Suprapubic skin (tissue), 4 donors: ENCODE results near the gene ARF6. TPM values are rescaled to one million over a fixed set of nuclear protein-coding genes. Genes with fewer than 3 reads are reported as not detected.

Experiments
- DNase-seq, 2 donors: peaks; one replicate each; pipeline ENCODE4 v3.0.0-alpha.2; 2019; ENCODE audit warnings: low spot score in 2 of 2
- H3K27ac ChIP-seq: fragments of 200-600 bp; sonication (generic); one replicate; pipeline ENCODE4 v1.5.1; 2019
- H3K27me3 ChIP-seq: fragments of 200-600 bp; sonication (generic); one replicate; pipeline ENCODE4 v1.5.1; 2019
- H3K36me3 ChIP-seq: fragments of 200-600 bp; sonication (generic); one replicate; pipeline ENCODE4 v1.5.1; 2019
- H3K4me1 ChIP-seq: fragments of 200-600 bp; sonication (generic); one replicate; pipeline ENCODE4 v1.5.1; 2019
- H3K4me3 ChIP-seq: fragments of 200-600 bp; sonication (generic); one replicate; pipeline ENCODE4 v1.5.1; 2019; ENCODE audit warnings: mild to moderate bottlenecking
- H3K9me3 ChIP-seq: fragments of 200-600 bp; sonication (generic); one replicate; pipeline ENCODE4 v1.5.1; 2019
- EP300 ChIP-seq: sonication (generic); formaldehyde crosslinking; IDR thresholded peaks from one replicate; pipeline ENCODE4 v1.6.1; 2017; ENCODE audit warnings: antibody characterized with exemption
- POLR2A ChIP-seq, 2 donors: fragments of 450-650 bp; IDR thresholded peaks; one replicate each; pipeline ENCODE4 v1.6.1; 2017; ENCODE audit warnings: antibody characterized with exemption in 2 of 2, mild to moderate bottlenecking in 2 of 2, moderate library complexity in 2 of 2
- POLR2AphosphoS5 ChIP-seq, 3 donors: sonication (generic); formaldehyde crosslinking; IDR thresholded peaks; one replicate each; pipeline ENCODE4 v1.6.1; 2017; ENCODE audit warnings: antibody characterized with exemption in 3 of 3
- WGBS: methylation state at CpG from one replicate; pipeline ENCODE4 v1.1.5; 2018; 5-methylcytosine and 5-hydroxymethylcytosine counted together
- total RNA-seq, 4 donors: library from RNA; depleted of rRNA; stranded (reverse); fragments of >200 nt; gene quantifications; one replicate each; pipeline ENCODE4 v1.1.0, GENCODE V29; 2016
- TF ChIP-seq, protein P1 (sequence below), 2 donors: fragments of 200-600 bp in 1 of 2; fragments of 450-650 bp in 1 of 2; sonication (generic) in 1 of 2; IDR thresholded peaks; one replicate each; pipeline ENCODE4 v1.5.1; 2016 to 2019; ENCODE audit warnings: antibody characterized with exemption in 2 of 2, mild to moderate bottlenecking in 1 of 2, moderate library complexity in 1 of 2

Gene ARF6
- total RNA-seq, 4 donors from 2014 or later, result 48.0 to 125 (median 85.3) TPM

DNA sequence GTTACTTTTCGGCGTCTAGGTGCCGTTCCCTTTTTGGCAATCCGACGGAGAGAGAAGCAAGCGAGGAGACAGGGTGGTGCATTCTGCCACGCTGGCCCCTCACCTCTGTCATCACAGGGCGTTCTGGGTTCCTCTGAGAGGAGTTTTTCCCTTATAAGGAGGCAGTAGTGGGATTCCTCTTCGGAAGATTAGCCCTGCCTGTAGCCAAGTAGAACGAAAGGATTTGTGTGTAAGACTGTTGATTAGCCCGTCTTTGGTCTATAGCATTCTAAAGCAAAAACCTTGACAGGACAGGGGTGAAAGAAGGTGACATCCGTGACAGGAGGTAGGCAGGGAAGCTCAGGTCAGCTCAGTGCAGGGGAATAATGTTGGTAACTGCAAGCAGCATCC, 31.2 kb upstream of the ARF6 start:
- Histone ChIP-seq H3K9me3 (no peaks in the 10 kb centered on the region), H3K4me1 (peaks cover 30% of the 10 kb centered on the region)
- under 1% methylated on average over 12 of the region's 12 CpGs for WGBS

DNA sequence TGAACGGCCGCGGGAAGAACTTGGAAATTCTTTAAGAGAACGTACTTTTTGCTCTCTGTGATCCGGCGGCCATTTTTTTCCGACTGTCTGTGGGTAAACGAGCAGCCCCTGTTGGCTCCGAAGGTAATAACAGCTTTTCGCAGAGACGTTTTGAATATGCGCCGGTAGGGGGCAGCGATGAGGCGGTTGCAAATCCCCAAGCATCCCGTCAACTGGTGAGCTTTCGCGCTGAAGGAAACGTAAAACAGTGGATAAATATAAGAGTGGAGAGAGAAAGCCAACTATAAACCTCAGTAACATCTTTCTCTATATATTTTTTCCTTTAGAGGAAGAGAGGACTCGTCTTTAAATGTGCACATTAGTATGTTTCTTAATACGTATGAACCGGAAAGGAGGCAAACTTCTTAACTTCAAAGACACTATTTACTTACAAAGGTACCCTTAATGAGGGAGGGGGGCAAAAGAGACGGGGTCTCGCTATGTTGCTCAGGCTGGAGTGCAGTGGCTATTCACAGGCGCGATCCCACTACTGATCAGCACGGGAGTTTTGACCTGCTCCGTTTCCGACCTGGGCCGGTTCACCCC, 30.7 kb upstream of the ARF6 start:
- no peaks in the 10 kb centered on the region for H3K9me3 ChIP-seq
- peak overlapping the region; percentile 71 for H3K4me3 ChIP-seq
- DNase-seq, result peak; percentile 93 to 96
- peak overlapping the region; percentile 99 for H3K27ac ChIP-seq
- H3K36me3 ChIP-seq, result no peaks in the 10 kb centered on the region
- H3K27me3 ChIP-seq, result no peaks in the 10 kb centered on the region
- peaks cover 32% of the 10 kb centered on the region for H3K4me1 ChIP-seq
- under 1% methylated on average over 26 of the region's 30 CpGs for WGBS
- TF ChIP-seq, protein P1, sequence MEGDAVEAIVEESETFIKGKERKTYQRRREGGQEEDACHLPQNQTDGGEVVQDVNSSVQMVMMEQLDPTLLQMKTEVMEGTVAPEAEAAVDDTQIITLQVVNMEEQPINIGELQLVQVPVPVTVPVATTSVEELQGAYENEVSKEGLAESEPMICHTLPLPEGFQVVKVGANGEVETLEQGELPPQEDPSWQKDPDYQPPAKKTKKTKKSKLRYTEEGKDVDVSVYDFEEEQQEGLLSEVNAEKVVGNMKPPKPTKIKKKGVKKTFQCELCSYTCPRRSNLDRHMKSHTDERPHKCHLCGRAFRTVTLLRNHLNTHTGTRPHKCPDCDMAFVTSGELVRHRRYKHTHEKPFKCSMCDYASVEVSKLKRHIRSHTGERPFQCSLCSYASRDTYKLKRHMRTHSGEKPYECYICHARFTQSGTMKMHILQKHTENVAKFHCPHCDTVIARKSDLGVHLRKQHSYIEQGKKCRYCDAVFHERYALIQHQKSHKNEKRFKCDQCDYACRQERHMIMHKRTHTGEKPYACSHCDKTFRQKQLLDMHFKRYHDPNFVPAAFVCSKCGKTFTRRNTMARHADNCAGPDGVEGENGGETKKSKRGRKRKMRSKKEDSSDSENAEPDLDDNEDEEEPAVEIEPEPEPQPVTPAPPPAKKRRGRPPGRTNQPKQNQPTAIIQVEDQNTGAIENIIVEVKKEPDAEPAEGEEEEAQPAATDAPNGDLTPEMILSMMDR (IDR thresholded peaks at IDR 0.05), result peak; percentile 100
- TF ChIP-seq POLR2A (IDR thresholded peaks at IDR 0.05), result no peak

More for the DNA sequence above, 31.2 kb upstream of the ARF6 start:
- H3K4me3 ChIP-seq, result peak overlapping the region; percentile 71
- TF ChIP-seq EP300 (no peak), POLR2AphosphoS5 (IDR thresholded peaks at IDR 0.05) (no peak), POLR2A (IDR thresholded peaks at IDR 0.05) (no peak)
- TF ChIP-seq, protein P1 (IDR thresholded peaks at IDR 0.05), result no peak
- no peaks in the 10 kb centered on the region for H3K27me3 ChIP-seq
- peak overlapping the region; percentile 99 for H3K27ac ChIP-seq
- peak; percentile 81 to 85 for DNase-seq
- no peaks in the 10 kb centered on the region for H3K36me3 ChIP-seq

DNA sequence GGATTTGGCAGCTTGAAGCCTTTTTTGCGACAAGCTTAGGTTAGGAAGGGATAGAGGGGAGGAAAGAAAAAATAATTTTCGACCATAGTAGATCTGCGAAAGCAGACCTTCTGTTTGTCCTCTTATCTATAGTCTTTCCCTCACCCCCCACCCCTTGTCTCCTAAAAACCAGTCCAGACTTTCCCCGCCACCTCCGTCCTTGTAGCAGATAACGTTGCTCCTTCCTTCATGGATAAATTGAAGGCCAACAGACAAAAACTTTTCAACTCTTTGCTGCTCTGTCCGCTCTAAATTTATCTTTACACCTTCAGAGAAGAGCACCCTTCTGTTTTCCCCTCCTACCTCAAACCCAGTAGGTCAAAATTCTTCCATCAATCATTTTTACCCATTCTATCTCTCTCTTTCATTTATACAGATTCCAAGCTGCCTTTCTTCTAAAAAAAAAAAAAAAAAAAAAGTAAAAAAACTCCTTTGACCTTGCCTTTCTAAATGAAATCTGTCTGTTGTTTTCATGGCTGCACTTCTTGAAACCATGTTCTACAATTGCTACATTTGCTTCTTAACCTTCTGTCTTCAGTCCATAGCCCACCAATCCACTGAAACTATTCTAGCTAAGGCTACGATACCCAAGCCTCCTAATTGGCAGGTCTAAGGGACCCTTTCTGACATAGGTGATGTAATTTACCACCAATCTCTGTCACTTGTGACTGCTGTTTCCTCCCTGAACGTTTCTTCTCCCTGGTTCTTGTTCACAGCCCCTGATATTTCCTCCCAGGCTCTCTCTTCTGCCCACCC, 29.2 kb upstream of the ARF6 start:
- H3K27me3 ChIP-seq, result no peaks in the 10 kb centered on the region
- H3K36me3 ChIP-seq, result no peaks in the 10 kb centered on the region
- peak overlapping the region; percentile 71 for H3K4me3 ChIP-seq
- H3K9me3 ChIP-seq, result no peaks in the 10 kb centered on the region
- DNase-seq, result no peak
- peak overlapping the region; percentile 99 for H3K27ac ChIP-seq
- TF ChIP-seq POLR2AphosphoS5 (IDR thresholded peaks at IDR 0.05) (no peak), POLR2A (IDR thresholded peaks at IDR 0.05) (no peak), EP300 (no peak)
- TF ChIP-seq, protein P1 (IDR thresholded peaks at IDR 0.05), result no peak
- H3K4me1 ChIP-seq, result peaks cover 38% of the 10 kb centered on the region
- WGBS, result 18% methylated on average over 9 of the region's 9 CpGs

- Histone ChIP-seq H3K36me3 (no peaks in the 10 kb centered on the region), H3K27me3 (no peaks in the 10 kb centered on the region), H3K27ac (no peak overlapping the region), H3K4me1 (peaks cover 43% of the 10 kb centered on the region), H3K4me3 (no peak overlapping the region), H3K9me3 (no peaks in the 10 kb centered on the region)
- TF ChIP-seq POLR2A (IDR thresholded peaks at IDR 0.05) (no peak), EP300 (no peak), POLR2AphosphoS5 (IDR thresholded peaks at IDR 0.05) (no peak)
- TF ChIP-seq, protein P1 (IDR thresholded peaks at IDR 0.05), result peak; percentile 63 to 85
- WGBS, result 0% methylated on average over 4 of the region's 4 CpGs
- DNase-seq, result peak in 1 of 2 donors; percentile 84
These were observed 27.4 kb upstream of the ARF6 start for GRCh38 chr14:49865431-49865859.
